ENCODE measurements around the gene LRRC36.

DNA sequence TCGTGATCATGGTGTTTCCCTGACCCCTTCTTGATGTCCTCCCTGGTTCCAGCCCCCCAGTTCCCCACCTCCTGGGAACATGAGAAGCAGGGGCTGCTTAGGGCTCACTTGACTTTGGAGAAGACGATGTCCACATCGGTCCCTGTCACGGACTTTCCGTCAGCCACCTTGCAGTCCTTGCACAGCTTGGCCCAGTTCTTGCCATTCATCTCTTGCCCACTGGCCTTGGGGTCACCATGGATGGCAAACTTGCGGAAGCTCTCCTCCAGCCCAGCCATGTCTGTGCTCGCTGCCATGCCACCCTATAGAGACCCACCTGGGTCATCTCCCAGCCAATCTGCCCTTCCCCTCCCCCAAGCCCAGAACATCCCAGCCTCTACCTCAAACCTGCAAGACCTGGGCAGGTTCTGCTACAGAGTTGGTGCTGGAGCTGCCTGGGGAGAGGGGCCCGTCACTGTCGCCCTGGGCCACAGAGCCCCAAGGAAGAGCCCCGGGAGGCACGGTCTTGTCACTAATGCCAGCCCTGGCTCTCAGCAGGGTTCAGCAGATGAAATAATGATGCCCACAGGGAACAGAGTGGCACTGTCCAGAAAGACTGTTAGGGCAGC lies 64.3 kb downstream of the LRRC36 start:
- no peak for TF ChIP-seq POLR2A (IDR thresholded peaks at IDR 0.05)
- TF ChIP-seq, protein P1, sequence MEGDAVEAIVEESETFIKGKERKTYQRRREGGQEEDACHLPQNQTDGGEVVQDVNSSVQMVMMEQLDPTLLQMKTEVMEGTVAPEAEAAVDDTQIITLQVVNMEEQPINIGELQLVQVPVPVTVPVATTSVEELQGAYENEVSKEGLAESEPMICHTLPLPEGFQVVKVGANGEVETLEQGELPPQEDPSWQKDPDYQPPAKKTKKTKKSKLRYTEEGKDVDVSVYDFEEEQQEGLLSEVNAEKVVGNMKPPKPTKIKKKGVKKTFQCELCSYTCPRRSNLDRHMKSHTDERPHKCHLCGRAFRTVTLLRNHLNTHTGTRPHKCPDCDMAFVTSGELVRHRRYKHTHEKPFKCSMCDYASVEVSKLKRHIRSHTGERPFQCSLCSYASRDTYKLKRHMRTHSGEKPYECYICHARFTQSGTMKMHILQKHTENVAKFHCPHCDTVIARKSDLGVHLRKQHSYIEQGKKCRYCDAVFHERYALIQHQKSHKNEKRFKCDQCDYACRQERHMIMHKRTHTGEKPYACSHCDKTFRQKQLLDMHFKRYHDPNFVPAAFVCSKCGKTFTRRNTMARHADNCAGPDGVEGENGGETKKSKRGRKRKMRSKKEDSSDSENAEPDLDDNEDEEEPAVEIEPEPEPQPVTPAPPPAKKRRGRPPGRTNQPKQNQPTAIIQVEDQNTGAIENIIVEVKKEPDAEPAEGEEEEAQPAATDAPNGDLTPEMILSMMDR (IDR thresholded peaks at IDR 0.05): no peak
